Keratinocyte (primary cell): ENCODE results near the gene EPHA1.

Experiments used
- EZH2 ChIP-seq: IDR thresholded peaks from one replicate; pipeline ENCODE4 v1.6.1; 2012; ENCODE audit warnings: inconsistent platforms, mild to moderate bottlenecking, low read length, moderate library complexity
- TF ChIP-seq, protein P1 (sequence below), 3 experiments: IDR thresholded peaks in 1 of 3; conservative IDR thresholded peaks in 1 of 3; optimal IDR thresholded peaks in 1 of 3; 2 replicates in 2 of 3; 3 replicates in 1 of 3; pipeline versions ENCODE3 to v1.5.1; 2011; ENCODE audit warnings: low read length in 3 of 3, mild to moderate bottlenecking in 3 of 3, moderate library complexity in 2 of 3, control low read depth in 1 of 3, inconsistent platforms in 1 of 3; ENCODE audit not compliant: insufficient read depth in 2 of 3; ENCODE audit errors: extremely low read depth in 1 of 3

DNA sequence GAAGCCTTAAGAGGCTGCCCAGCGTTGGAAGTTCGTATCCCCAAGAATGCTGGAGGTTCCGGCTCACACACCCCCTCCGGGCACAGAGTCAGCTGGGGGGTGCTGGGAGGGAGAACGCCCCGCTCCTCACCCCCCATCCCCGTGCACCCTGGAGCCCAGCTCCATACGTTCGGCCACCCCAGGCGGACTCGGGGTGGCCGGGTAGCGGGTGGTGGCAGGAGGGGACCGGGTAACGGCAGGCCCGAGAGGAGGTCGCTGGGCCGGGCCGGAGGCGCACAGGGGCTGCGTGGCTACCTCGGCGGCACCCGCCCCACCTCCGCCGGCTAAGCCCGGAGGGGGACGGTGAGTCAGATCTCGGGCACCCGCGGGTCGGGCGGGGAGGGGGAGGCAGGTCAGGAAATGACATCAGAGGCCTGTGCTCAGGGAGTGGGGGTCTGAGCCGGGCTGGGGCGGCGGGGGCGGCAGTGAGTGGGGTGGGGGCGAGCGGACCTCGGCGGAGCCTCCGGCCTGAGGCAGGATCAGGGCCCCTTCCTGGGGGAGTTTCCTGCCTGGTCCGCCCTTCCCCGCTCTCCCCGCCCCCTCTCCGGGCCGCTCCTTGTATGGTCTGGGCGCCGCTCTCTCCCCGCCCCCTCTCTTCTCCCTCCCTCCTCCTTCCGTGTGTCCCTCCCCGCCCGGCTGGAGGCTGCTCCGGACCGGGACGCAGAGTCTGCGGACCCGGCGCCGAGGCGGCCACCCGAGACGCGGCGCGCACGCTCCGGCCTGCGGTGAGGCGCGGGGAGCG is 27.8 kb downstream of the EPHA1 start, which contains the start of gene ZYX:
- TF ChIP-seq, protein P1, sequence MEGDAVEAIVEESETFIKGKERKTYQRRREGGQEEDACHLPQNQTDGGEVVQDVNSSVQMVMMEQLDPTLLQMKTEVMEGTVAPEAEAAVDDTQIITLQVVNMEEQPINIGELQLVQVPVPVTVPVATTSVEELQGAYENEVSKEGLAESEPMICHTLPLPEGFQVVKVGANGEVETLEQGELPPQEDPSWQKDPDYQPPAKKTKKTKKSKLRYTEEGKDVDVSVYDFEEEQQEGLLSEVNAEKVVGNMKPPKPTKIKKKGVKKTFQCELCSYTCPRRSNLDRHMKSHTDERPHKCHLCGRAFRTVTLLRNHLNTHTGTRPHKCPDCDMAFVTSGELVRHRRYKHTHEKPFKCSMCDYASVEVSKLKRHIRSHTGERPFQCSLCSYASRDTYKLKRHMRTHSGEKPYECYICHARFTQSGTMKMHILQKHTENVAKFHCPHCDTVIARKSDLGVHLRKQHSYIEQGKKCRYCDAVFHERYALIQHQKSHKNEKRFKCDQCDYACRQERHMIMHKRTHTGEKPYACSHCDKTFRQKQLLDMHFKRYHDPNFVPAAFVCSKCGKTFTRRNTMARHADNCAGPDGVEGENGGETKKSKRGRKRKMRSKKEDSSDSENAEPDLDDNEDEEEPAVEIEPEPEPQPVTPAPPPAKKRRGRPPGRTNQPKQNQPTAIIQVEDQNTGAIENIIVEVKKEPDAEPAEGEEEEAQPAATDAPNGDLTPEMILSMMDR (optimal IDR thresholded peaks at IDR 0.05 in 1 of 3, IDR thresholded peaks at IDR 0.05 in 1 of 3, conservative IDR thresholded peaks at IDR 0.05 in 1 of 3; ENCODE audit: extremely low read depth in 1 of 3, insufficient read depth in 2 of 3, low read length in 3 of 3) = no peak
- no peak for TF ChIP-seq EZH2
